Caki2 (cell line): ENCODE measurements around the gene CCDC121. TPM values are rescaled to one million over a fixed set of nuclear protein-coding genes. Genes with fewer than 3 reads are reported as not detected.
A peak's percentile ranks its signal among the peaks of the same experiment; 100 is the strongest.

Experiments
- DNase-seq: peaks from one replicate; pipeline ENCODE4 v3.0.0-alpha.2; 2015; ENCODE audit warnings: low read depth
- in situ Hi-C: cut with HindIII; loops from 2 replicates; pipeline ENCODE4 v1.10.0; 2016; ENCODE audit warnings: low sequenced_read_pairs, low pct_unique_long_range_greater_than_20kb, mixed read lengths
- total RNA-seq: library from RNA; depleted of rRNA; stranded (reverse); fragments of >200 nt; shearing (Covaris generic); gene quantifications from 2 replicates; pipeline ENCODE4 v1.2.3, GENCODE V29; 2014; ENCODE audit warnings: low replicate concordance; rRNA removed

The CCDC121 gene
- total RNA-seq, 1 experiment from 2014 or later, result 6.0 TPM

DNA sequence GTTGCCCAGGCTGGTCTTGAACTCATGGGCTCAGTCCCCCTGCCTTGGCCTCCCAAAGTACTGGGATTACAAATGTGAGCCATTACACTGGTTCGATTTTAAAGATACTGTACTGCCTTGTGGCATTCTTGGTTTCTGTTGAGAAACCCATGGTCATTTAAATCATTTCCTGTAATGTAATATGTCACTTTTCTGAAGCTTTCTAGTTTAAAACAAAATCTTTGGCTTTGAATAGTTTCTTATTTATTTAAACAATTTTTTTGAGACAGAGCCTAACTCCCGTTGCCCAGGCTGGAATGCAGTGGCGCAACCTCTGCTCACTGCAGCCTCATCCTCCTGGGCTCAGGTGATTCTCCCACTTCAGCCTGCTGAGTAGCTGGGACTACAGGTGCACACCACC is 37.1 kb downstream of the CCDC121 start:
- in situ Hi-C loops, result no loop called here
- DNase-seq, result no peak

DNA sequence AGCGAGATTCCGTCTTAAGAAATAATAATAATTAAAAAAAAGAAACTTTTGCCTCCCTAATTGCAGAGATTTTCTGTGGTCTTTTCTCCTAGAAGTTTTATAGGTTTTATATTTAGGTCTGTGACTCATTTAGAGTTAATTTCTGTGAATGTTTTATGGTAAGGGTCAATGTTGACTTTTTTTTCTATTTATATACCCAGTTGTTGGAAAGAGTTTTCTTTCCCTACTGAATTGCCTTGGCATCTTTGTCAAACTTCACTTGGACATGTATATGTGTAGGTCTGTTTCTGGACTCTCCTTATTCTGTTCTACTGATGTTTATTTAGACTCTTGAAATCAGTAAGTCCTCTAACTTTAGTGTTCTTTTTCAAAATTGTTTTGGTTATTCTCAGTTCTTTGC is 40.5 kb downstream of the CCDC121 start:
- DNase-seq, result no peak
- in situ Hi-C loops, result loop anchor here (5.0 kb wide), 1 partner anchor 34 kb away; no protein-coding TSS in a partner anchor

DNA sequence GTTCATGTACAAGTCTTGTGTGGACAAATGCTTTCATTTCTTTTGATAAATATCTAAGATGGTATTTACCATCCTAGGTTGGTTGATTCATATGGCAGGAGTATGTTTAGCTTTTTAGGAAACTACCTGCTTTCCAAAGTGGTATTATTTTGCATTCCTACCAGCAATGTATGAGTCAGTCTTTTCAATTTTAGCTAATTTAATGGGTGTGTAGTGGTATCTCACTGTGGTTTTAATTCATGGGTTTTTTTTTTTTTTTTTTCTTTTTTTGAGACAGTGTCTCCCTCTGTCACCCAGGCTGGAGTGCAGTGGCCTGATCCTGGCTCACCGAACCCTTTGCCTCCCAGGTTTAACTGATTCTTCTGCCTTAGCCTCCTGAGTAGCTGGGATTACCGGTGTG is 41.8 kb downstream of the CCDC121 start:
- in situ Hi-C loops, result loop anchor here (5.0 kb wide), 1 partner anchor 35 kb away; no protein-coding TSS in a partner anchor
- no peak for DNase-seq

DNA sequence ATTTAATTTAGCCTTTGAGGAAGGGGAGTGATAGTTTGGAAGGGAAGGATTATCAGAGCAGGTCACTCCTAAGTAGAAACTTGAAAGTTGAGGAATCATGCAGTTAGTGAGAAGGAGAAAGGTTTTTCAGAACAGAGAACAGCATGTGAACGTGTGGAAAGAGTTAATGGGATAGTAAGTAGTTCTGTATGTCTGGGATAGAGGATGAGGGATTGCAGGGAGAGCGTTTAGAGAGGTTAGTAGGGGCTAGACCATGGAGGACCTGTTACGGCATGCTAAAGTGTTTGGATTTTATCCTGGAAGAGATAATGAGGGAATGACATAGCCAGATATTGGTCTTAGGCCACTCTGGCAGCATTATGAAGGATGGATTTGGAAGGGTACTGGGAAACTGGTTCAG is 44.2 kb downstream of the CCDC121 start:
- DNase-seq, result no peak
- in situ Hi-C loops, result no loop called here

DNA sequence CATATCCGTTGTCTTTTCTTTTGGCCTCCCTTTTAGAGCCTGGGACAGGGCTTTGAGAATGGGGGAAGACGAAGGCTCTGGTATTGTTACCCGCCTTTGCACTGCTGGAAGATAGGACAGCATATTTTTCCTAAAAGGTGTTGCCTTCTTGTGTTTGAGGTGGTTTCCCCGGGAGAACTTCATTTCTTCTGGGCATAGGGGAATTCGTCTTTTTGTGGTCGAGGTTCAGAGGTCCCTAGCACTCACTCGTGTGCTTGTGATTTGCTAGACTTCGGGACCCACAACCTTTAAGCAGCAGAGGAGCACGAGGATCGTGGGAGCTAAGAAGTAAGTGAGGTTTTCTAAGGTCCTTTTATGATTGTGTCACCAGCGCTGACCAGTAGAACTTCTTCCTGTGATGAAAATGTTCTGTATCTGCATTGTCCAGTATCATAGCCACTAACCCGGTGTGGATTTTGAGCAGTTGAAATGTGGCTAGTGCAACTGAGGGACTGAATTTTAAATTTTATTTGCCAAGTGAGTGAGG is 45.4 kb downstream of the CCDC121 start:
- DNase-seq, result no peak
- in situ Hi-C loops, result no loop called here

DNA sequence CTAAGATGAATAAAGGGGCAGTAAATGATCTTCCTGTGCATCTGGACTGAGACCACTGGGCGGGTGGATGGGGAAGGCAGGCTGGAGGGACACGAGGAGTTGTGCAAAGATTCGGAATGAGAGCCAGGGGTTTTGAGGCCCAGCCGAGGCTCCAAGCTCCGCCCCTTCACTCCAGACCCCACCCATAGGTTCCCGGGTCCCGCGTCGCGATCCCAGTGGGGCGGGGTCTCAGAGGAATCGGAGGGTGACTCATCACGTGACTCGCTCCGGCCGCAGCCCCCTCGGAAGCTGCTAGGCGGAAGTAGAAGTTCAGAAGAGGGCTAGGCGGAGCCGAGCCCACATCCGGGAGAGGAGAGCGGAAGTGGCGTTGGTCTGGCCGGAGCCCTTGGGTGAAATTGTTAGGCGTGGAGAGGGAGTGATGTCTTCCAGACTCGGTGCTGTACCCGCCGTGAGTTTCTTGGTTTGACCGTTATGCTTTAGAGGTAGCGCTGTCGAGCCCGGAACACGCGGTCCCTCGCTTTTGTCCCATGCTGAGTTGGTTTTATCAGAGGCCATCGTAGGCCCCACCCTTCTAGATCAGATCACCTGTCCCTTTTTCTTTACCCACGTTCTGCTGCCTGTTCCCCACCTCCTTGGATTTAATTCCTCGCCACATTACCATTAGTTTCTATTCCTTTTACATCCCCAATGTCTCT is 46.0 kb downstream of the CCDC121 start, which contains the start of gene ZNF512:
ZNF512 (plus strand) TSS at position 348 of the 695 bp plus-strand sequence; CDS start at position 419, 71 bp downstream.
- in situ Hi-C loops, result no loop called here

DNA sequence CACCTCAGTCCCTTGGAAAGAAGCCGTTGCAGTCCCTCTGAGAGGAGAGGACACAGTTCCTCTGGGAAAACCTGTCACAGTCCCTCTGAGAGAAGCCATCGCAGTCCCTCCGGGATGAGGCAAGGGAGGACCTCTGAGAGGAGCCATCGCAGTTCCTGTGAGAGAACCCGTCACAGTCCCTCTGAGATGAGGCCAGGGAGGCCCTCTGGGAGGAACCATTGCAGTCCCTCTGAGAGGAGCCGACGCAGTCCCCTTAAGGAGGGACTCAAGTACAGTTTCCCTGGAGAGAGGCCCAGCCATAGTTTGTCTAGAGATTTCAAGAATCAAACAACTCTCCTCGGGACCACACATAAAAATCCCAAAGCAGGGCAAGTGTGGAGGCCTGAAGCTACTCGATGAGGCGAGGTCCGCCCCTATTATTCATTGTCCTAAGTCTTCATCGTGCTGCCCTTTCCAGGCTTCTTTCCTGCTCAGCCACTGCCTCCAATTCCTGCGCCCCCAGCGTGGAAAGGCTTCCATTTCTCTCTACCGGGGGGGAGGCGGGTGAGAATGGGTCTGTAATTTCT is 46.6 kb downstream of the CCDC121 start:
- in situ Hi-C loops, result no loop called here

More for the DNA sequence above, 46.0 kb downstream of the CCDC121 start, which contains the start of gene ZNF512:
- peak; percentile 94 for DNase-seq

DNA sequence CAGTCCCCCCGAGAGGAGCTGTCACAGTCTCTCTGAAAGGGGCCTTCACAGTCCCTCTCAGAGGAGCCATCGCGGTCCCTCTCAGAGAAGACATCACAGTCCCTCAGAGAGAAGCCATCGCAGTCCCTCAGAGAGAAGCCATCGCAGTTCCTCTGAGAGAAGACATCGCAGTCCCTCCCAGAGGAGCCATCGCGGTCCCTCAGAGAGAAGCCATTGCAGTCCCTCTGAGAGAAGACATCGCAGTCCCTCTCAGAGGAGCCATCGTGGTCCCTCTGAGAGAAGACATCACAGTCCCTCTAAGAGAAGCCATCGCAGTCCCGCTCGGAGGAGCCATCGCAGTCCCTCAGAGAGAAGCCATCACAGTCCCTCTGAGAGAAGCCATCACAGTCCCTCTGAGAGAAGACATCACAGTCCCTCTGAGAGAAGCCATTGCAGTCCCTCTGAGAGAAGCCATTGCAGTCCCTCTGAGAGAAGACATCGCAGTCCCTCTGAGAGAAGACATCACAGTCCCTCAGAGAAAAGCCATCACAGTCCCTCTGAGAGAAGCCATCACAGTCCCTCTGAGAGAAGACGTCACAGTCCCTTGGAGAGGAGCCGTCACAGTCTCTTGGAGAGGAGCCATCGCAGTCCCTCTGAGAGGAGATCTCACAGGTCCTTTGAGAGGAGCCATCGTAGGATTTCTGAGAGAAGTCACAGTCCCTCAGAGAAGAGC is 47.2 kb downstream of the CCDC121 start:
- DNase-seq, result no peak
- in situ Hi-C loops, result no loop called here

More for the DNA sequence above, 46.6 kb downstream of the CCDC121 start:
- no peak for DNase-seq

Other genes starting within 250 kb of the CCDC121 start
- 12.3 and 19.0 TPM in 2 replicates for gene ZNF513, start 248.3 kb downstream of the CCDC121 start, total RNA-seq
- gene PPM1G, start 219.4 kb downstream of the CCDC121 start, total RNA-seq, result 148 and 186 TPM in 2 replicates
- gene NRBP1, start 200.4 kb downstream of the CCDC121 start, total RNA-seq, result 146 and 150 TPM in 2 replicates
- gene KRTCAP3, start 186.6 kb downstream of the CCDC121 start, total RNA-seq, result not detected in 2 replicates
- gene IFT172, start 139.3 kb downstream of the CCDC121 start, total RNA-seq, result 8.6 and 13.9 TPM in 2 replicates
- gene FNDC4, start 133.8 kb downstream of the CCDC121 start, total RNA-seq, result 9.0 and 11.4 TPM in 2 replicates
- gene GCKR, start 132.2 kb downstream of the CCDC121 start, total RNA-seq, result 6.0 and 8.9 TPM in 2 replicates
- gene ZNF512, start 46.0 kb downstream of the CCDC121 start, total RNA-seq, result 37.6 and 69.9 TPM in 2 replicates
- gene GPN1, start within 50 bp of the CCDC121 start, total RNA-seq, result 47.2 and 58.4 TPM in 2 replicates
- 17.3 and 24.8 TPM in 2 replicates for gene SUPT7L, start 34.6 kb upstream of the CCDC121 start, total RNA-seq
- 27.6 and 37.5 TPM in 2 replicates for gene SLC4A1AP, start 34.9 kb upstream of the CCDC121 start, total RNA-seq
- gene MRPL33, start 142.7 kb upstream of the CCDC121 start, total RNA-seq, result 288 and 289 TPM in 2 replicates